NCI-H1092 treated with DMSO at 0.1 percent for 48 hours (cell line): ENCODE results near the gene USF1.
A peak's percentile ranks its signal among the peaks of the same experiment; 100 is the strongest.
"Not testable (repeated sequence)": the region's sequence is repeated elsewhere in the genome, so short reads cannot be mapped to it uniquely, and the experiment has no call there.

Source experiments
- DNase-seq: peaks from one replicate; lab custom pipeline; 2025; lab: John Stamatoyannopoulos, UW

USF1 gene

DNA sequence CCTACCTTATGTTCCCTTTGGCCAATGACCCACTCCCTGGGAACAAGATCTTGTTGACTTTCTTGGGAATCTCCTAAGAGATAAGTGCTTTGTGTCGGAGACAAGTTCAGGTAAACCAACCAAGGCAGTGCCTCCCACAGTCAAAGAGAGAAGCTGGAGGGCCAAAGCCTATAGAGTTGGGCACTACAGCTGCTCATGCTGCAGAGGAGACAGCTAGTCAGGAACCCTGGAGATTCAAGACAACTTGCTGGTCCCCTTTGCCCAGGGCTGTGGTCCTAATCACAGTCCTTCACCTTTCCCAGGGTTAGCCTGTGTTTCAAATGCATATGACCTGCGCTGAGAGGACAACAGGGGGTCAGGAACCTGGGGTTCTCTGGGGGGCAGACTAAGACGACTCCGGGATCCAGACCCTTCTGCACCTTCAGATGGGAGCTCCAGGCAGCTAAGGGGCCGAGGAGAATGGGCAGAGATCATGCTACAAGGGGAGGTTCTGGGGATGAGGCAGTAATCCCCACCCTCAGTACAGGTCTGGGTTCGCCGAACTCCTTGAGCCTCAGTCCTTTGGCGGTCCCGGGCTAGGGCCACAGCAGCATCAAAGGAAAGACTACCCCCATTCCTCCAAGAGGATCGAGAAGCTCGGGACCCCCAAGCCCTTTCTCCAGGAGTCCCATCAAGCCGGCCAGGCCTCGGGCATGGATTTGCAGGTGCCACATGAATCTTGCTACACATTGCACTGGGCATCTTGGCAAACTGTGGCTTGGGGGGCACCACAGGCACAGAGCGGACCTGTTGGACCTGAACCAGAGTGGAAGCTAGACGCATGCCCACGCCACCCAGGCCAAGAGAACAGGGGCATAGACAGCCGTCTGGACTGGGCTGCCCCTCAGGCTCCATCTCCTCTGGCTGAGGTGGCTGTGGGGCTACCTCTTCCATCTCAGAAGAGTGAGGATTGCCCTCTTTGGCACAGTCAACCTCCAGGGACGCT is 2.0 kb upstream of the USF1 start:
- no peak for DNase-seq

GRCh38 chr1:161046605-161047228 is 940 bp upstream of the USF1 start:
- no peak for DNase-seq

GRCh38 chr1:161044908-161045735 is 655 bp downstream of the USF1 start:
- peak; percentile 78 for DNase-seq

- DNase-seq, result no peak
These were observed 1.3 kb downstream of the USF1 start for GRCh38 chr1:161044535-161044907.

DNA sequence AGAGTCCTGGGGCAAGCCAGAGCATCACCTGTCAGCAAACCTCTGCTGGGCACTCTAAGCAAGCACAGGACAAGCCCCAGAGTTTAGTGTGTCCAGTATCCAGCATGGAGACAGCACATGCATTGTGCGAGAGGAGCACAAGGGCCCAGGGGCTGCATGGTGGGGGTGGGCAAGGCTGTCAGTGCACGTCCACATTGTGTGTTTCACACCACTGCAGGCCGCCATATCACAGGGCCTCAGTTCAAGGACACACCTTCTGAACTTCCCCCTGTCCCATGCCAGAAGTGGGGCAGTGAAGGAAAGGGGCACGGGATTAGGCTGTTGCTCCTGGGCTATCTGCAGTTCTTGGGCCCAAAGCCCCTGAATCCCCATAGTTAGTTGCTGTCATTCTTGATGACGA is 6.2 kb downstream of the USF1 start:
- no peak for DNase-seq

GRCh38 chr1:161039154-161039545 is 6.6 kb downstream of the USF1 start:
- DNase-seq, result no peak

- peak; percentile 60 for DNase-seq
These were observed 7.1 kb downstream of the USF1 start, which contains the start of gene TSTD1 for GRCh38 chr1:161038523-161039153. Gene TSTD1 (minus strand): TSS chr1:161038964. CDS start chr1:161038889, 75 bp downstream.

DNA sequence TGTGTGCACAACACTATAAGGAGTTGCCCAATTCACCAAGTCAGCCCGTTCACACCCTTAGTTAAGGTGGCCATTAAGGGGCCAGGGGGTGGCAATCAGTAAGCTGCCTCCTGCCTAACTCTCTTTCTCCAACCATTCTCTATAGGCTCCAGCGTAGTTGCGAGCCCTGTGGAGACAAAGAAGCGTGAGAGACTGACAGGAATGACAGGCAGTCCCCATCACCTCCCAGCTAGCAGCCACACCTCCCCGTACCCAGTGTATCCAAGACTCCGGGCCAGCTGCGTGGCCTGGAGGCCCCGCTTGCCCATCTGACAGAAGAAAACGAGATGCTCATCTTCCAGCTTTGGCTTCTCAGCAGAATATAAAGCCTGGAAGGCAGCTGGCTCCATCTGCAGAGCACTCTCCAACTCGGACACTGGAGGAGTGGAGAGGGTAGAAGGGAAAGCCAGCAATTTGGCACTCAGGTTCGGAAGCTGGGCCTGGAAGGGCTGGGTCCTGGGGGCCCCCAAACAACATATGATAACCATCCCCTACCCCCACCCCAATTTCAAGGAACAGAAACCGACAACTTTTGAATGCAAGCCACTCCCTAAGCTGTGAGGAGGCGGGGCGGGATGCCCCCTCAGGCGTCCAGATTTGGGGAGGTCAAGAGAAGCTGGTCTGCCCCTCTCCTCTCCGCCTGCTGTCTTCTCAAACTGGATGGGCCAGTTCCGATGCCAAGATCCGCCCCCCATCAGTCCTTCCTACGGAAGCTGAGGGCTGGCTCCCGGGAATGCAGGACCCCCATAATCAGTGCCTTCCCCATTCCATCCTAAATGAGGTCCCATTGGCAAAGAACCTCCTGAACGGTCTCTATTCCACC is 7.9 kb downstream of the USF1 start:
- no peak for DNase-seq

GRCh38 chr1:161033751-161034150 is 12.0 kb downstream of the USF1 start:
- no peak for DNase-seq

- no peak for DNase-seq
These were observed 13.4 kb downstream of the USF1 start for GRCh38 chr1:161032409-161032808.

DNA sequence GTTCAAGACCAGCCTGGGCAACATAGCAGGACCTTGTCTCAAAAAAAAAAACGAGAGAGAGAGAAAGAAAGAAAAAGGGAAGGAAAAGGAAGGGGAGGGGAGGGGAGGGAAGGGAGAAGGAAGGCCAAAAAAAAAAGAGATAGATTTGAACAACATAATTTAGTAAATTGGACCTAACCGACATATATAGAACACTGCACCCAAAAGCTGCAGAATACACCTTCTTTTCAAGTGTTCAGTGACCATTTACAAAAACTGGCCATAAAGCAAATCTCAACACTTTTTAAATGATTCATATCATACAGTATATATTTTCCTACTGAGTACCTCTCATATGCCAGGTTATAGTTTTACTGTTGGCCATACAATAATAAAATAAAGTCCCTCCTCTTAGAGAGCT is 13.9 kb downstream of the USF1 start:
- DNase-seq, result no peak

DNA sequence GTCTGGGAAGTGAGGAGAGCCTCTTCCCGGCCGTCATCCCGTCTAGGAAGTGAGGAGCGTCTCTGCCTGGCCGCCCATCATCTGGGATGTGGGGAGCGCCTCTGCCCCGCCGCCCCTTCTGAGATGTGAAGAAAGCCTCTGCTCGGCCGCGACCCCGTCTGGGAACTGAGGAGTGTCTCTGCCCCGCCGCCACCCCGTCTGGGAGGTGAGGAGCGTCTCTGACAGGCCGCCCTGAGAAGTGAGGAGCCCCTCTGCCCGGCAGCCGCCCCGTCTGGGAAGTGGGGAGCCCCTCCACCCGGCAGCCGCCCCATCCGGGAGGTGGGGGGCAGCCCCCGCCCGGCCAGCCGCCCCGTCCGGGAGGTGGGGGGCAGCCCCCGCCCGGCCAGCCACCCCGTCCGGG is 16.3 kb downstream of the USF1 start:
- not testable (repeated sequence) for DNase-seq

DNA sequence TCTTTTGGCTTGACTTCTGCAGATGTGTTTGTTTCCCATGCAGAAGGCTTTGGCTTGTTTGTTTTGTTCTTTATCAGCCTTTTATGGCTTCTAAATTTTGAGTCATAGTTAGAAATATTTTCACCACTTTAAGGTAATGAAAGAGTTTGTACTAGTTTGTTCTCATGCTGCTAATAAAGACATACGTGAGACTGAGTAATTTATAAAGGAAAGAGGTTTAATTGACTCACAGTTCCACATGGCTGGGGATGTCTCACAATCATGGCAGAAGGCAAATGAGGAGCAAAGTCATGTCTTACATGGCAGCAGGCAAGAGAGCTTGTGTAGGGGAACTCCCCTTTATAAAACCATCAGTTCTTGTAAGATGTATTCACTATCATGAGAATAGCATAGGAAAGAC is 18.8 kb downstream of the USF1 start:
- not testable (repeated sequence) for DNase-seq

- not testable (repeated sequence) for DNase-seq
These were observed 23.3 kb downstream of the USF1 start for GRCh38 chr1:161022432-161022831.

- no peak for DNase-seq
These were observed 23.8 kb downstream of the USF1 start for GRCh38 chr1:161021970-161022353.

DNA sequence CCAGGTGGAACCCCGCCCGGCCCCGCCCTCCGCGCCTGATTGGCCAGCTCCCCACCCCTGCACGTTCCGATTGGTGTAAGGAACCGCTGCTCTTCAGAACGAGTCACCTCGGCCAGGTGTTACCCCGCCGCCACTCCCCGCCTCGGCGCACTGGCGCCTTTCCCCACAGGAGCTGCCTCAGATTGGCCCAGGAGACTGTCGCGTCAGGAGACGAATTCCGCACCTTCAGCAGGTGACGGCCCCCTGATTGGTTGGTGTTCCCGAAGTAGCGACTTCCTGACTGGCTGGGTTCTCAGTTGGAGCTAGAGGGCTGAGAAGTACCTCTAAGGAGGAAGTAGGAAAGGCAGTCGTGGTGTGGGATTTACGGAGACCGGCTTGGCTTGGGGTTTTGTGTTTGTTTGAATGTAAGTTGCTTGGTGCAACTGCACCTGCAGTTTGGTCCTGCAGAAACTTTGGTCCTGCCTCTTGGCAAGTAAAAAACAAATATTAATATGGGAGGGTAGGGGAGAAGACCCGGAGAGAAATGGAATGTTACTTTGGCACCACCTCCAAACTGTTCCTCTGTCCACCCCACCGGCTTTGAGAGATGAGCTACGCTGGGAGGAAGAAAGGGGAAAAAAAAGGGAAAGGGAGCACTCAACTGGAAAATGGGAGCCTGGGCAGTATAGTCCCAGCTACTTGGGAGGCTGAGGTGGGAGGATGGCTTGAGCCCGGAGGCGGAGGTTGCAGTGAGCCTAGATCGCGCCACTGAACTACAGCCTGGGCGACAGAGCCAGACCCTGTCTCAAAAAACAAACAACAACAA is 24.4 kb downstream of the USF1 start:
- peak; percentile 84 for DNase-seq

- no peak for DNase-seq
These were observed 25.1 kb downstream of the USF1 start, which contains the start of gene F11R for GRCh38 chr1:161020509-161021164. Gene F11R (minus strand): TSS chr1:161021152. CDS start chr1:161021073, 79 bp downstream.

- peak; percentile 27 for DNase-seq
These were observed 25.9 kb downstream of the USF1 start for GRCh38 chr1:161019751-161020495.
